ENCODE data around the gene PRRC2C. TPM values are rescaled to one million over a fixed set of nuclear protein-coding genes. Genes with fewer than 3 reads are reported as not detected.

Gene PRRC2C
- total and polyA plus RNA-seq, 2 of the 4 experiments (the other 2 are of a cell fraction): 54.0 to 58.3 TPM

DNA sequence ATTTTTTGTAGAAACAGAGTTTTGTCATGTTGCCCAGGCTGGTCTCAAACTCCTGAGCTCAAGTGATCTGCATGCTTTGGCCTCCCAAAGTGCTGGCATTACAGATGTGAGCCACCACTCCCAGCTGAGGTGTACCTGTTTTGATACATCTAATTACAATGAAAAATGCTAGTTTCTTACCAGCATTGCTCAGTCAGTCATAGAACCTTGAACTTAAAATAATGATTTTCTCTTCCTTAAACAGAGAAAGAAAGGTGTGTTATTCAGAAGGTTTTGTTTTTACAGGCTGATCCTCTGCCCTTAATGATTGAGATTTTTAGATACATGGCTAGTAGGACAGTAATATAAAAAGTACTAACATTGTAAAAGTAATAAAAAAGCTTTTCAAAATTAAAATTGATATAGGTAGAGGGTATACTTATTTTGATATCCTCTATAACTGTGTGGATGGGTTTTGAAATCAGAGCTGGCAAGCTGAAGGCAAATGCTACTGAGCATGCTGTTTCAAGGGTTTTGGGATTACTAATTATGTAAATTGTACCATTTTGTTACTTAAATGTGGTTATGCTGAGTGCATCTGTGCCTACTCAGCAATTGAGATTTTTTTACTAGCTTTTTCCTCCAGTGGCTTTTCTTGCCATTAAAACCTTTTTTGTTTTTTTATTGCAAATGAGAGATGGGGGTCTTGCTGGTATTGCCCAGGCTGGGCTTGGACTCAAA, 16.1 kb downstream of the PRRC2C start:
- Histone ChIP-seq H4K20me1 (ENCODE audit: insufficient read depth, low read length) (peaks cover 95% of the 10 kb centered on the region), H3K79me1 (ENCODE audit: low read depth in 1 of 2, low read length in 2 of 2) (peaks cover 0 to 46% of the 10 kb centered on the region in 2 experiments), H2BK15ac (ENCODE audit: low read depth, low read length) (no peak overlapping the region), H3K27me3 (ENCODE audit: control insufficient read depth, insufficient read depth, low read length) (no peaks in the 10 kb centered on the region), H2AK9ac (replicated peaks; ENCODE audit: low read depth, low read length, poor library complexity) (no peak overlapping the region), H3K18ac (ENCODE audit: low read depth, low read length) (no peak overlapping the region), H2AFZ (replicated peaks; ENCODE audit: low read length, poor library complexity) (no peak overlapping the region), H2BK20ac (ENCODE audit: low read depth, low read length) (no peak overlapping the region), H4K8ac (ENCODE audit: low read depth in 2 of 2, low read length in 2 of 2) (no peak overlapping the region), H3K4me1 (ENCODE audit: control insufficient read depth, insufficient read depth, low read length) (peaks cover 4% of the 10 kb centered on the region), H3K9me1 (ENCODE audit: insufficient read depth, low read length) (peaks cover 30% of the 10 kb centered on the region), H4K5ac (ENCODE audit: low read depth, low read length) (no peak overlapping the region), H3K23ac (ENCODE audit: low read depth, low read length) (no peak overlapping the region), H3K4ac (ENCODE audit: low read depth, low read length) (no peak overlapping the region), H3K27ac (ENCODE audit: insufficient read depth, low read length) (no peak overlapping the region), H3K4me3 (ENCODE audit: insufficient read depth, low read depth, low read length) (no peak overlapping the region), H3K14ac (replicated peaks; ENCODE audit: low read depth, low read length) (no peak overlapping the region), H2BK120ac (ENCODE audit: low read depth, low read length) (no peak overlapping the region), H2BK5ac (ENCODE audit: low read depth, low read length, poor library complexity, severe bottlenecking) (no peak overlapping the region), H3K36me3 (ENCODE audit: control insufficient read depth, insufficient read depth, low read length) (peaks cover 9% of the 10 kb centered on the region), H4K91ac (ENCODE audit: insufficient read depth, low read depth, low read length) (no peak overlapping the region), H3K4me2 (ENCODE audit: low read depth, low read length) (no peak overlapping the region), H2AK5ac (ENCODE audit: low read depth, low read length) (no peak overlapping the region), H3K9me3 (ENCODE audit: control insufficient read depth, insufficient read depth, low read length) (no peaks in the 10 kb centered on the region), H3K9ac (ENCODE audit: low read depth, low read length) (no peak overlapping the region), H3K56ac (ENCODE audit: extremely low read depth, insufficient read depth, low read length) (no peak overlapping the region)
- ATAC-seq (ENCODE audit: low read depth) (no peak), DNase-seq (no peak)
- dilution Hi-C loops (cut with HindIII; ENCODE audit: low sequenced_read_pairs, unreplicated experiment) (no loop called here), in situ Hi-C loops (cut with MboI; ENCODE audit: low sequenced_read_pairs) (no loop called here), intact Hi-C loops (cut with micrococcal nuclease) (no loop called here)
- TF ChIP-seq NFE2L2 (IDR thresholded peaks at IDR 0.05; ENCODE audit: low read depth, low read length): no peak
- no peak for TF ChIP-seq BHLHE40 (IDR thresholded peaks at IDR 0.05; ENCODE audit: low read depth, low read length)
- TF ChIP-seq CEBPB (IDR thresholded peaks at IDR 0.05; ENCODE audit: low read depth, low read length): no peak
- TF ChIP-seq CHD1 (IDR thresholded peaks at IDR 0.05; ENCODE audit: low read depth, low read length): no peak
- TF ChIP-seq MAFK (IDR thresholded peaks at IDR 0.05; ENCODE audit: low read depth, low read length): no peak
- TF ChIP-seq, protein P1, sequence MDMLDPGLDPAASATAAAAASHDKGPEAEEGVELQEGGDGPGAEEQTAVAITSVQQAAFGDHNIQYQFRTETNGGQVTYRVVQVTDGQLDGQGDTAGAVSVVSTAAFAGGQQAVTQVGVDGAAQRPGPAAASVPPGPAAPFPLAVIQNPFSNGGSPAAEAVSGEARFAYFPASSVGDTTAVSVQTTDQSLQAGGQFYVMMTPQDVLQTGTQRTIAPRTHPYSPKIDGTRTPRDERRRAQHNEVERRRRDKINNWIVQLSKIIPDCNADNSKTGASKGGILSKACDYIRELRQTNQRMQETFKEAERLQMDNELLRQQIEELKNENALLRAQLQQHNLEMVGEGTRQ (IDR thresholded peaks at IDR 0.05; ENCODE audit: low read depth, low read length): no peak
- no peak for TF ChIP-seq MXI1 (IDR thresholded peaks at IDR 0.05; ENCODE audit: borderline replicate concordance, low read depth, low read length)
- TF ChIP-seq RFX5 (IDR thresholded peaks at IDR 0.05; ENCODE audit: low read depth, low read length): no peak
- no peak for TF ChIP-seq SMC3 (IDR thresholded peaks at IDR 0.05; ENCODE audit: low read depth, low read length)
- no peak for TF ChIP-seq MAZ (IDR thresholded peaks at IDR 0.05; ENCODE audit: borderline replicate concordance, low read depth, low read length)
- TF ChIP-seq, protein P2, sequence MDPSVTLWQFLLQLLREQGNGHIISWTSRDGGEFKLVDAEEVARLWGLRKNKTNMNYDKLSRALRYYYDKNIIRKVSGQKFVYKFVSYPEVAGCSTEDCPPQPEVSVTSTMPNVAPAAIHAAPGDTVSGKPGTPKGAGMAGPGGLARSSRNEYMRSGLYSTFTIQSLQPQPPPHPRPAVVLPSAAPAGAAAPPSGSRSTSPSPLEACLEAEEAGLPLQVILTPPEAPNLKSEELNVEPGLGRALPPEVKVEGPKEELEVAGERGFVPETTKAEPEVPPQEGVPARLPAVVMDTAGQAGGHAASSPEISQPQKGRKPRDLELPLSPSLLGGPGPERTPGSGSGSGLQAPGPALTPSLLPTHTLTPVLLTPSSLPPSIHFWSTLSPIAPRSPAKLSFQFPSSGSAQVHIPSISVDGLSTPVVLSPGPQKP (IDR thresholded peaks at IDR 0.05; ENCODE audit: borderline replicate concordance, low read depth, low read length): no peak
- TF ChIP-seq, protein P3, sequence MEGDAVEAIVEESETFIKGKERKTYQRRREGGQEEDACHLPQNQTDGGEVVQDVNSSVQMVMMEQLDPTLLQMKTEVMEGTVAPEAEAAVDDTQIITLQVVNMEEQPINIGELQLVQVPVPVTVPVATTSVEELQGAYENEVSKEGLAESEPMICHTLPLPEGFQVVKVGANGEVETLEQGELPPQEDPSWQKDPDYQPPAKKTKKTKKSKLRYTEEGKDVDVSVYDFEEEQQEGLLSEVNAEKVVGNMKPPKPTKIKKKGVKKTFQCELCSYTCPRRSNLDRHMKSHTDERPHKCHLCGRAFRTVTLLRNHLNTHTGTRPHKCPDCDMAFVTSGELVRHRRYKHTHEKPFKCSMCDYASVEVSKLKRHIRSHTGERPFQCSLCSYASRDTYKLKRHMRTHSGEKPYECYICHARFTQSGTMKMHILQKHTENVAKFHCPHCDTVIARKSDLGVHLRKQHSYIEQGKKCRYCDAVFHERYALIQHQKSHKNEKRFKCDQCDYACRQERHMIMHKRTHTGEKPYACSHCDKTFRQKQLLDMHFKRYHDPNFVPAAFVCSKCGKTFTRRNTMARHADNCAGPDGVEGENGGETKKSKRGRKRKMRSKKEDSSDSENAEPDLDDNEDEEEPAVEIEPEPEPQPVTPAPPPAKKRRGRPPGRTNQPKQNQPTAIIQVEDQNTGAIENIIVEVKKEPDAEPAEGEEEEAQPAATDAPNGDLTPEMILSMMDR (conservative IDR thresholded peaks at IDR 0.05; ENCODE audit: low read depth, low read length): no peak
- no TSS peak for BruUV-seq (replicated peaks)
- ChIA-PET CTCF (no interaction called here), POLR2A (ENCODE audit: unreplicated experiment) (no interaction called here)

Data from IMR-90 (cell line).